GM08714 (cell line): ENCODE results near the gene C17orf78.

Experiments used
- H3K4me3 ChIP-seq: fragments of 200-500 bp; sonication (Bioruptor generic); 2 replicates; pipeline ENCODE4 v1.5.1; 2014; ENCODE audit warnings: mild to moderate bottlenecking, low read length, inconsistent platforms
- ZNF274 ChIP-seq: IDR thresholded peaks from 2 replicates; pipeline ENCODE4 v1.6.1; 2012; ENCODE audit warnings: mild to moderate bottlenecking, low read depth, low read length

C17orf78 gene

GRCh38 chr17:37361543-37361942 is 14.2 kb upstream of the C17orf78 start:
- TF ChIP-seq ZNF274, result no peak
- H3K4me3 ChIP-seq, result no peak overlapping the region

- no peak for TF ChIP-seq ZNF274
- H3K4me3 ChIP-seq, result no peak overlapping the region
Measured at GRCh38 chr17:37365589-37365988, 10.2 kb upstream of the C17orf78 start.

GRCh38 chr17:37368577-37368976 is 7.2 kb upstream of the C17orf78 start:
- TF ChIP-seq ZNF274, result no peak
- H3K4me3 ChIP-seq, result no peak overlapping the region

GRCh38 chr17:37373530-37374159 is 2.1 kb upstream of the C17orf78 start:
- H3K4me3 ChIP-seq, result no peak overlapping the region
- no peak for TF ChIP-seq ZNF274

- no peak for TF ChIP-seq ZNF274
- no peak overlapping the region for H3K4me3 ChIP-seq
Measured at GRCh38 chr17:37382056-37382455, 6.3 kb downstream of the C17orf78 start.

GRCh38 chr17:37384560-37385149 is 8.9 kb downstream of the C17orf78 start:
- no peak overlapping the region for H3K4me3 ChIP-seq
- TF ChIP-seq ZNF274, result no peak

- TF ChIP-seq ZNF274, result no peak
- H3K4me3 ChIP-seq, result no peak overlapping the region
Measured at GRCh38 chr17:37385474-37385990, 9.7 kb downstream of the C17orf78 start.

- no peak overlapping the region for H3K4me3 ChIP-seq
- TF ChIP-seq ZNF274, result no peak
Measured at GRCh38 chr17:37386462-37386861, 10.7 kb downstream of the C17orf78 start.

- TF ChIP-seq ZNF274, result no peak
- no peak overlapping the region for H3K4me3 ChIP-seq
Measured at GRCh38 chr17:37388266-37388665, 12.5 kb downstream of the C17orf78 start.

GRCh38 chr17:37389160-37389559 is 13.4 kb downstream of the C17orf78 start:
- H3K4me3 ChIP-seq, result no peak overlapping the region
- TF ChIP-seq ZNF274, result no peak

GRCh38 chr17:37391146-37391545 is 15.4 kb downstream of the C17orf78 start:
- no peak overlapping the region for H3K4me3 ChIP-seq
- TF ChIP-seq ZNF274, result no peak

- no peak for TF ChIP-seq ZNF274
- no peak overlapping the region; the same call in 1 of the 2 replicates for H3K4me3 ChIP-seq
Measured at GRCh38 chr17:37392024-37392590, 16.3 kb downstream of the C17orf78 start.

GRCh38 chr17:37393352-37393751 is 17.6 kb downstream of the C17orf78 start:
- no peak for TF ChIP-seq ZNF274
- H3K4me3 ChIP-seq, result no peak overlapping the region

- no peak overlapping the region for H3K4me3 ChIP-seq
- no peak for TF ChIP-seq ZNF274
Measured at GRCh38 chr17:37399265-37399803, 23.5 kb downstream of the C17orf78 start.

- no peak overlapping the region for H3K4me3 ChIP-seq
- no peak for TF ChIP-seq ZNF274
Measured at GRCh38 chr17:37400505-37400904, 24.7 kb downstream of the C17orf78 start.

- peak overlapping the region; percentile 98 for H3K4me3 ChIP-seq
Measured at GRCh38 chr17:37405522-37405921, 29.7 kb downstream of the C17orf78 start.
